Adrenal gland (tissue), 12 donors: ENCODE data around the gene TOR1B. TPM values are rescaled to one million over a fixed set of nuclear protein-coding genes. Genes with fewer than 3 reads are reported as not detected.
"Not testable (repeated sequence)": the region's sequence is repeated elsewhere in the genome, so short reads cannot be mapped to it uniquely, and the experiment has no call there.

Experiments used
- DNase-seq, 7 donors: peaks; one replicate each; pipeline ENCODE4 v3.0.0-alpha.2; 2019 to 2020
- H3K27ac ChIP-seq, 5 donors: fragments of 200-600 bp; sonication (generic) in 4 of 5; 1 replicate in 3 of 5; 2 replicates in 2 of 5; pipeline versions ENCODE4 v1.5.1 to v1.8.0; 2016 to 2020; ENCODE audit warnings: mild to moderate bottlenecking in 1 of 5
- H3K27me3 ChIP-seq: fragments of 200-600 bp; 2 replicates; pipeline ENCODE4 v1.8.0; 2021
- H3K36me3 ChIP-seq, 2 donors: fragments of 200-600 bp; replicated peaks in 1 of 2; 1 replicate in 1 of 2; 2 replicates in 1 of 2; pipeline versions ENCODE4 v1.5.1 to v1.8.0; 2018 to 2022
- H3K4me1 ChIP-seq, 2 donors: fragments of 200-600 bp; replicated peaks in 1 of 2; 1 replicate in 1 of 2; 2 replicates in 1 of 2; pipeline versions ENCODE4 v1.5.1 to v1.8.0; 2018 to 2021
- H3K4me3 ChIP-seq, 4 donors: fragments of 200-600 bp; sonication (generic) in 3 of 4; one replicate each; pipeline ENCODE4 v1.5.1; 2016 to 2018
- H3K9me3 ChIP-seq, 3 donors: fragments of 200-600 bp; sonication (generic) in 1 of 3; replicated peaks in 1 of 3; 1 replicate in 2 of 3; 2 replicates in 1 of 3; pipeline versions ENCODE4 v1.5.1 to v1.8.0; 2016 to 2021
- POLR2A ChIP-seq, 2 donors: fragments of 450-650 bp; IDR thresholded peaks; one replicate each; pipeline ENCODE4 v1.6.1; 2017; ENCODE audit warnings: antibody characterized with exemption in 2 of 2, mild to moderate bottlenecking in 2 of 2, moderate library complexity in 1 of 2
- WGBS, 4 donors: extraction: QIAGEN DNeasy Blood & Tissue Kit in 2 of 4; methylation state at CpG; one replicate each; pipeline versions ENCODE4 v1.1.5 to v1.1.7; 2013 to 2017; 5-methylcytosine and 5-hydroxymethylcytosine counted together
- intact Hi-C, 2 donors: fragments of 100-400 bp; cut with DNase I; formaldehyde crosslinking; loops; one replicate each; pipeline versions ENCODE4 v1.14.1 to v1.15.0; 2022 to 2023
- polyA plus RNA-seq, 3 donors: library from polyadenylated mRNA; stranded (reverse); fragments of 200-250 nt in 2 of 3; fragments of 350-450 nt in 1 of 3; fragmentation: Illumina TruSeq in 1 of 3; extraction: RNeasy Lipid Tissue Mini Kit (QIAGEN cat#74804) in 1 of 3; gene quantifications; one replicate each; pipeline ENCODE4 v1.2.3, GENCODE V29; 2013 to 2014
- total RNA-seq, 9 donors: library from RNA; depleted of rRNA in 4 of 9; stranded (reverse); fragments of >200 nt in 4 of 9; fragments of 120-200 nt in 1 of 9; fragmentation: NEBNext Ultra II Directional in 1 of 9; extraction: Animal tissue kit (Norgen Biotek cat#: 25700) in 1 of 9; gene quantifications; one replicate each; pipeline versions ENCODE4 v1.1.0 to v1.2.4, GENCODE V29; 2013 to 2023
- TF ChIP-seq, protein P1 (sequence below), 6 experiments: fragments of 450-650 bp in 4 of 6; fragments of 200-600 bp in 2 of 6; sonication (generic) in 1 of 6; IDR thresholded peaks; 1 replicate in 5 of 6; 2 replicates in 1 of 6; pipeline versions ENCODE4 v1.5.1 to v1.8.0; 2016 to 2021; ENCODE audit warnings: antibody characterized with exemption in 6 of 6, mild to moderate bottlenecking in 2 of 6, moderate library complexity in 1 of 6
- donor health status: healthy with polysubstance abuse.
- donor health status: Bipolar disorder and iron deficiency.
- donor health status: DM: yes; HTN: yes; CAD: no.
- donor health status: DM: no; HTN: no; CAD: no.
- donor health status: DM: no; HTN: no; CAD: no.
- donor health status: DM: yes; HTN: yes; CAD: no.

Gene TOR1B
- total and polyA plus RNA-seq, 12 donors, result 9.8 to 36.3 (median 25.4) TPM

DNA sequence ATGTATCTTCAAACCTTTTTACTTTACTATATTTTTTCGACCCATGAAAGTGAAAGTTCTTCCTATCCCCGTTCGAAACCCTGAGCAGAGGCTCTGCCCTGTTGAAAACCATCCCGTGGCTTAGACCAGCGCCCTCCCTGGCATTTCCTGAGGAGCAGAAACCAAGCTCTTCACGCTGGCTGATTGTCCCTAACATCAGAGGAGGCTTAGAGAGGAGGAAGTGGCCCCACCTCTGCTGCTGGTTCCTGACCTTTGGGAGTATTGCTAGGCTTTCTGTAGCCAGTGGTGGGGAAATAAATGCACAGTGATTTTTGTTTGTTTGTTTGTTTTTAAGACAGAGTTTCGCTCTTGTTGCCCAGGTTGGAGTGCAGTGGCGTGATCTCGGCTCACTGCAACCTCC lies 45.9 kb upstream of the TOR1B start:
- 67 to 78% (median 75%) methylated on average over 9 of the region's 9 CpGs for WGBS, 4 donors
- intact Hi-C loops, result no loop called here
- Histone ChIP-seq H3K9me3 (no peaks in the 10 kb centered on the region), H3K27ac (peak overlapping the region in 1 of 5 donors; percentile 10), H3K27me3 (no peaks in the 10 kb centered on the region), H3K4me1 (peaks cover 0 to 12% of the 10 kb centered on the region in 2 donors), H3K4me3 (no peak overlapping the region), H3K36me3 (no peaks in the 10 kb centered on the region)
- DNase-seq, result peak in 1 of 7 donors; percentile 28
- TF ChIP-seq, protein P1, sequence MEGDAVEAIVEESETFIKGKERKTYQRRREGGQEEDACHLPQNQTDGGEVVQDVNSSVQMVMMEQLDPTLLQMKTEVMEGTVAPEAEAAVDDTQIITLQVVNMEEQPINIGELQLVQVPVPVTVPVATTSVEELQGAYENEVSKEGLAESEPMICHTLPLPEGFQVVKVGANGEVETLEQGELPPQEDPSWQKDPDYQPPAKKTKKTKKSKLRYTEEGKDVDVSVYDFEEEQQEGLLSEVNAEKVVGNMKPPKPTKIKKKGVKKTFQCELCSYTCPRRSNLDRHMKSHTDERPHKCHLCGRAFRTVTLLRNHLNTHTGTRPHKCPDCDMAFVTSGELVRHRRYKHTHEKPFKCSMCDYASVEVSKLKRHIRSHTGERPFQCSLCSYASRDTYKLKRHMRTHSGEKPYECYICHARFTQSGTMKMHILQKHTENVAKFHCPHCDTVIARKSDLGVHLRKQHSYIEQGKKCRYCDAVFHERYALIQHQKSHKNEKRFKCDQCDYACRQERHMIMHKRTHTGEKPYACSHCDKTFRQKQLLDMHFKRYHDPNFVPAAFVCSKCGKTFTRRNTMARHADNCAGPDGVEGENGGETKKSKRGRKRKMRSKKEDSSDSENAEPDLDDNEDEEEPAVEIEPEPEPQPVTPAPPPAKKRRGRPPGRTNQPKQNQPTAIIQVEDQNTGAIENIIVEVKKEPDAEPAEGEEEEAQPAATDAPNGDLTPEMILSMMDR (IDR thresholded peaks at IDR 0.05), result no peak
- TF ChIP-seq POLR2A (IDR thresholded peaks at IDR 0.05), result no peak

- no peak for TF ChIP-seq POLR2A (IDR thresholded peaks at IDR 0.05)
- TF ChIP-seq, protein P1 (IDR thresholded peaks at IDR 0.05), result no peak
- 82 to 100% (median 91%) methylated on average over 2 to 4 of the region's 4 CpGs for WGBS, 4 donors
- intact Hi-C loops, result no loop called here
- Histone ChIP-seq H3K9me3 (no peaks in the 10 kb centered on the region), H3K4me1 (peaks cover 0 to 5% of the 10 kb centered on the region in 2 donors), H3K27ac (no peak overlapping the region), H3K27me3 (no peaks in the 10 kb centered on the region), H3K4me3 (no peak overlapping the region), H3K36me3 (no peaks in the 10 kb centered on the region)
- DNase-seq, result no peak
These were observed 43.7 kb upstream of the TOR1B start for GRCh38 chr9:129759319-129759718.

GRCh38 chr9:129759804-129760502 lies 43.0 kb upstream of the TOR1B start:
- H3K9me3 ChIP-seq, result no peaks in the 10 kb centered on the region
- TF ChIP-seq, protein P1 (IDR thresholded peaks at IDR 0.05), result no peak
- TF ChIP-seq POLR2A (IDR thresholded peaks at IDR 0.05), result no peak
- WGBS, 4 donors, result 75 to 86% (median 77%) methylated on average over 11 to 13 of the region's 13 CpGs
- H3K27ac ChIP-seq, result no peak overlapping the region
- H3K36me3 ChIP-seq, result no peaks in the 10 kb centered on the region
- DNase-seq, result no peak
- no peaks in the 10 kb centered on the region for H3K27me3 ChIP-seq
- peaks cover 0 to 5% of the 10 kb centered on the region in 2 donors for H3K4me1 ChIP-seq
- intact Hi-C loops, result no loop called here
- no peak overlapping the region for H3K4me3 ChIP-seq

DNA sequence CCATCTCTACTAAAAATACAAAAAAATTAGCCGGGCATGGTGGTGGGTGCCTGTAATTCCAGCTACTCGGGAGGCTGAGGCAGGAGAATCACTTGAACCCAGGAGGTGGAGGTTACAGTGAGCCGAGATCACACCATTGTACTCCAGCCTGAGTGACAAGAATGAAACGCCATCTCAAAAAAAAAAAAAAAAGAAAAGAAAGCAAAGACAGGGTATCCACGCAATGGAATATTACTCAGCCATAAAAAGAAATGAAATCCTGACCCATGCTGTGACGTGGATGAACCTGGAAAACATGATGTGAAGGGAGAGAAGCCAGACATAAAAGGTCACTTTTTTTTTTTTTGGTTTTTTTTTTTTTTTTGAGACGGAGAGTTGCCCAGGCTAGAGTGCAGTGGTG lies 42.2 kb upstream of the TOR1B start:
- WGBS, 4 donors, result 78 to 89% (median 86%) methylated on average over 7 of the region's 7 CpGs
- DNase-seq, H3K36me3 ChIP-seq, intact Hi-C loops, H3K9me3 ChIP-seq, H3K27me3 ChIP-seq, H3K4me1 ChIP-seq, H3K4me3 ChIP-seq: not testable (repeated sequence)
- H3K27ac ChIP-seq, result peak overlapping the region in 1 of 5 donors; percentile 83
